Measurements from ENCODE around the gene USP5. TPM values are rescaled to one million over a fixed set of nuclear protein-coding genes. Genes with fewer than 3 reads are reported as not detected.

Gene USP5
- total and polyA plus RNA-seq, 9 donors, result 13.9 to 84.3 (median 54.9) TPM

GRCh38 chr12:6896846-6897435, 45.0 kb downstream of the USP5 start:
- H3K27me3 ChIP-seq, result no peaks in the 10 kb centered on the region
- no peak overlapping the region for H3K4me3 ChIP-seq
- TF ChIP-seq EP300 (IDR thresholded peaks at IDR 0.05), result no peak
- no peak for DNase-seq
- 51 to 69% (median 52%) methylated on average over 6 of the region's 6 CpGs for WGBS, 3 donors
- no peaks in the 10 kb centered on the region for H3K4me1 ChIP-seq (ENCODE audit: insufficient read depth)
- no peaks in the 10 kb centered on the region for H3K36me3 ChIP-seq
- no peak overlapping the region for H3K27ac ChIP-seq
- intact Hi-C loops (cut with DNase I), result no loop called here
- no peaks in the 10 kb centered on the region for H3K9me3 ChIP-seq

- no peak overlapping the region for H3K4me3 ChIP-seq
- TF ChIP-seq CTCF (IDR thresholded peaks at IDR 0.05) (no peak), POLR2A (IDR thresholded peaks at IDR 0.05) (no peak), EP300 (IDR thresholded peaks at IDR 0.05) (no peak)
- intact Hi-C loops (cut with DNase I), result no loop called here
- WGBS, 3 donors, result 73 to 86% (median 81%) methylated on average over 5 of the region's 5 CpGs
- H3K27ac ChIP-seq, result no peak overlapping the region
- H3K4me1 ChIP-seq (ENCODE audit: insufficient read depth), result no peaks in the 10 kb centered on the region
- H3K27me3 ChIP-seq, result no peaks in the 10 kb centered on the region
- no peaks in the 10 kb centered on the region for H3K36me3 ChIP-seq
- DNase-seq, result no peak
- H3K9me3 ChIP-seq, result no peaks in the 10 kb centered on the region
These were observed 47.5 kb downstream of the USP5 start for GRCh38 chr12:6899427-6899826.

DNA sequence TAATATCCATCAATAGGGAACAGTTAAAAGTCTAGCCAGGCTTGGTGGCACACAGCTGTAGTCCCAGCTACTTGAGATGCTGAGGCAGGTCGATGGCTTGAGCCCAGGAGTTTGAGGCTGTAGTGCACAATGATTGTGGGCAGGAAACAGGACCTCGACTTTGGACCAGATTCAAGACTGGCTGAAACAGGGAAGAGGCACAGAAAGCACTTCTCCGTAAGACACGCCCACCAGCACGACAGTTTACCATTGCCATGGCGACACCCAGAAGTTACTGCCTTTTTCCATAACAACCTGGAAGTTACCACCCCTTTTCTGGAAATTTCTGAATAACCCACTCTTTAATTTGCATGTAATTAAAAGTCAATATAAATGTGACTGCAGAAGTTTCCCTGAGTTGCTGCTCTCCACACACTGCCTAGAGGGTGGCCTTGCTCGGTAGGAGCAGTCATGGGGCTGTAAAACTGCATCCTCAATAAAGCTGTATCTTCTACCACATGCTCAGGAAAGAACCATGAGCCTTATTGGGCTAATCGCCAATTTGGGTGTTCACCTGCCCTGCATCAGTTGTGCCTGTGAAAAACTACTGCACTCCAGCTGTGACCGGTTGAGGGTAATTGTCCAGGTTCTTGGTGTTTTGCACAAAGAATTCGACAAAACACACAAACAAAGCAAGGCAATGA, 48.0 kb downstream of the USP5 start:
- Histone ChIP-seq H3K9me3 (no peaks in the 10 kb centered on the region), H3K4me1 (ENCODE audit: insufficient read depth) (no peaks in the 10 kb centered on the region), H3K27me3 (no peaks in the 10 kb centered on the region), H3K27ac (no peak overlapping the region), H3K36me3 (no peaks in the 10 kb centered on the region), H3K4me3 (no peak overlapping the region)
- TF ChIP-seq CTCF (IDR thresholded peaks at IDR 0.05) (no peak), EP300 (IDR thresholded peaks at IDR 0.05) (no peak), POLR2A (IDR thresholded peaks at IDR 0.05) (no peak)
- DNase-seq, result no peak
- 52 to 61% (median 56%) methylated on average over 10 of the region's 10 CpGs for WGBS, 3 donors
- intact Hi-C loops (cut with DNase I), result no loop called here

GRCh38 chr12:6902448-6902847, 50.5 kb downstream of the USP5 start:
- Histone ChIP-seq H3K4me1 (ENCODE audit: insufficient read depth) (no peaks in the 10 kb centered on the region), H3K4me3 (no peak overlapping the region), H3K36me3 (no peaks in the 10 kb centered on the region), H3K27me3 (no peaks in the 10 kb centered on the region), H3K9me3 (no peaks in the 10 kb centered on the region), H3K27ac (no peak overlapping the region)
- no peak for DNase-seq
- TF ChIP-seq CTCF (IDR thresholded peaks at IDR 0.05) (no peak), POLR2A (IDR thresholded peaks at IDR 0.05) (no peak), EP300 (IDR thresholded peaks at IDR 0.05) (no peak)
- intact Hi-C loops (cut with DNase I), result no loop called here
- 79 to 83% (median 80%) methylated on average over 4 of the region's 4 CpGs for WGBS, 3 donors

DNA sequence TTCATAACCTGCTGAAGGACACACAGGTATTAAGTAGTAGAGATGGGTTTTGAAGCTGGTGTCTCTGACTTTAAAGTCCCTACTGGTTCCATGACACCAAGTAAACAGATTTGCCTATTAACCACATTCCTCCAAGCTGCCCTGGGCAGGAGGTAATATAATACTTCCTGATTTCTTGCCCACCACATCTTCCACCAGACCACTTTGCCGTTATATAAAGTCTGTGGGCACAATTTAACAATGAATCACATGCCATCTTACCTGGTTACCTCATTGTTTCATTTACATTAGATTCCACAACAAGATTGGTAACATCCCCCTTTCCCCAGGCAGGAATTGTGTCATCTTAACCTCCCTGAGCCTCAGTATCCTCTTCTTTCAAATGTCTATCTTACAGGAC, 51.8 kb downstream of the USP5 start:
- DNase-seq, result no peak
- no peaks in the 10 kb centered on the region for H3K9me3 ChIP-seq
- no peaks in the 10 kb centered on the region for H3K27me3 ChIP-seq
- no peaks in the 10 kb centered on the region for H3K36me3 ChIP-seq
- 78 to 84% (median 82%) methylated on average over 1 of the region's 1 CpG for WGBS, 3 donors
- TF ChIP-seq EP300 (IDR thresholded peaks at IDR 0.05) (no peak), CTCF (IDR thresholded peaks at IDR 0.05) (no peak), POLR2A (IDR thresholded peaks at IDR 0.05) (no peak)
- H3K4me3 ChIP-seq, result no peak overlapping the region
- no peaks in the 10 kb centered on the region for H3K4me1 ChIP-seq (ENCODE audit: insufficient read depth)
- no peak overlapping the region for H3K27ac ChIP-seq
- intact Hi-C loops (cut with DNase I), result no loop called here
